Liver (tissue), 9 donors: ENCODE measurements around the gene ITGB4. TPM values are rescaled to one million over a fixed set of nuclear protein-coding genes. Genes with fewer than 3 reads are reported as not detected.
"Not testable (repeated sequence)": the region's sequence is repeated elsewhere in the genome, so short reads cannot be mapped to it uniquely, and the experiment has no call there.

Experiments used
- DNase-seq: peaks from one replicate; pipeline ENCODE4 v3.0.0-alpha.2; 2017; ENCODE audit warnings: low spot score
- H3K27ac ChIP-seq, 2 donors: one replicate each; pipeline ENCODE4 v1.7.0; 2013; ENCODE audit warnings: inconsistent platforms in 2 of 2, low read length in 2 of 2, control low read depth in 1 of 2, low read depth in 1 of 2, mild to moderate bottlenecking in 1 of 2
- H3K27me3 ChIP-seq, 4 donors: one replicate each; pipeline versions ENCODE4 v1.6.1 to v1.7.0; 2013; ENCODE audit warnings: low read length in 3 of 4, inconsistent platforms in 1 of 4, mild to moderate bottlenecking in 1 of 4, moderate library complexity in 1 of 4; ENCODE audit not compliant: control insufficient read depth in 4 of 4, insufficient read depth in 4 of 4
- H3K36me3 ChIP-seq, 4 donors: one replicate each; pipeline versions ENCODE4 v1.6.1 to v1.7.0; 2013; ENCODE audit warnings: low read length in 3 of 4, mild to moderate bottlenecking in 3 of 4, low read depth in 1 of 4, moderate library complexity in 1 of 4; ENCODE audit not compliant: control insufficient read depth in 4 of 4, insufficient read depth in 3 of 4
- H3K4me1 ChIP-seq, 4 donors: one replicate each; pipeline versions ENCODE4 v1.6.1 to v1.7.0; 2013; ENCODE audit warnings: low read length in 3 of 4, mild to moderate bottlenecking in 3 of 4, moderate library complexity in 1 of 4; ENCODE audit not compliant: control insufficient read depth in 4 of 4, insufficient read depth in 4 of 4
- H3K4me3 ChIP-seq, 3 donors: one replicate each; pipeline versions ENCODE4 v1.6.1 to v1.7.0; 2013; ENCODE audit warnings: low read length in 3 of 3, control low read depth in 1 of 3, low read depth in 1 of 3, mild to moderate bottlenecking in 1 of 3
- H3K9ac ChIP-seq, 2 donors: one replicate each; pipeline ENCODE4 v1.7.0; 2013; ENCODE audit warnings: low read length in 2 of 2, mild to moderate bottlenecking in 2 of 2, moderate library complexity in 2 of 2, control low read depth in 1 of 2, low read depth in 1 of 2
- H3K9me3 ChIP-seq, 4 donors: one replicate each; pipeline versions ENCODE4 v1.6.1 to v1.7.0; 2013; ENCODE audit warnings: low read length in 3 of 4; ENCODE audit not compliant: control insufficient read depth in 4 of 4
- CTCF ChIP-seq: fragments of 150-350 bp; IDR thresholded peaks from 2 replicates; pipeline ENCODE4 v1.5.1; 2017; ENCODE audit warnings: improper control_type of control experiment, low read depth, low read length; ENCODE audit not compliant: missing input control
- FOXA1 ChIP-seq: IDR thresholded peaks from 2 replicates; pipeline ENCODE4 v1.6.1; 2016; ENCODE audit warnings: antibody characterized with exemption
- FOXA2 ChIP-seq: IDR thresholded peaks from 2 replicates; pipeline ENCODE4 v1.6.1; 2016; ENCODE audit warnings: antibody characterized with exemption
- GABPA ChIP-seq, 2 donors: IDR thresholded peaks in 1 of 2; conservative IDR thresholded peaks in 1 of 2; 2 replicates each; pipeline ENCODE4 v1.6.1; 2016; ENCODE audit warnings: antibody characterized with exemption in 2 of 2, mild to moderate bottlenecking in 1 of 2, moderate library complexity in 1 of 2
- JUND ChIP-seq, 2 donors: IDR thresholded peaks; 2 replicates each; pipeline ENCODE4 v1.6.1; 2016; ENCODE audit warnings: antibody characterized with exemption in 2 of 2
- RAD21 ChIP-seq, 2 donors: IDR thresholded peaks; 2 replicates each; pipeline ENCODE4 v1.6.1; 2016; ENCODE audit warnings: antibody characterized with exemption in 2 of 2, mild to moderate bottlenecking in 2 of 2
- RXRA ChIP-seq, 2 donors: IDR thresholded peaks; 2 replicates each; pipeline ENCODE4 v1.6.1; 2017 to 2018; ENCODE audit warnings: antibody characterized with exemption in 2 of 2, mild to moderate bottlenecking in 1 of 2
- SP1 ChIP-seq: IDR thresholded peaks from 2 replicates; pipeline ENCODE4 v1.6.1; 2018; ENCODE audit warnings: antibody characterized with exemption, mild to moderate bottlenecking
- TAF1 ChIP-seq: conservative IDR thresholded peaks from 2 replicates; pipeline ENCODE4 v1.6.1; 2016; ENCODE audit warnings: antibody characterized with exemption, mild to moderate bottlenecking
- YY1 ChIP-seq: IDR thresholded peaks from 2 replicates; pipeline ENCODE4 v1.6.1; 2016; ENCODE audit warnings: antibody characterized with exemption, mild to moderate bottlenecking
- WGBS: extraction: QIAGEN DNeasy Blood & Tissue Kit; methylation state at CpG from one replicate; pipeline ENCODE4 v1.1.7; 2013; 5-methylcytosine and 5-hydroxymethylcytosine counted together
- polyA plus RNA-seq, 2 donors: library from polyadenylated mRNA; stranded (reverse) in 1 of 2; unstranded in 1 of 2; fragments of 200-250 nt in 1 of 2; fragments of >200 nt in 1 of 2; fragmentation: Nextera tagmentation in 1 of 2; extraction: Ambion mirVana in 1 of 2; gene quantifications; one replicate each; pipeline versions ENCODE4 v1.2.1 to v1.2.3, GENCODE V29; 2013 to 2015
- total RNA-seq, 2 donors: library from RNA; depleted of rRNA; stranded (reverse); fragments of >200 nt; gene quantifications; one replicate each; pipeline ENCODE4 v1.2.3, GENCODE V29; 2014
- donor health status: healthy.
- donor health status: healthy.
- donor health status: healthy.
- donor health status: healthy.
- donor health status: healthy.

The ITGB4 gene
- total and polyA plus RNA-seq, 4 donors: 0.42 to 1.4 (median 1.3) TPM

GRCh38 chr17:75777296-75777922 is 56.1 kb downstream of the ITGB4 start:
- no peaks in the 10 kb centered on the region for H3K27me3 ChIP-seq
- peak overlapping the region; percentile 82 to 98 (median 96) for H3K4me3 ChIP-seq
- no peak for DNase-seq
- TF ChIP-seq TAF1: no peak
- no peak for TF ChIP-seq SP1
- TF ChIP-seq RXRA (IDR thresholded peaks at IDR 0.05): no peak
- TF ChIP-seq RAD21 (IDR thresholded peaks at IDR 0.05): no peak
- no peak for TF ChIP-seq FOXA1
- TF ChIP-seq JUND (IDR thresholded peaks at IDR 0.05): no peak
- TF ChIP-seq FOXA2: no peak
- H3K4me1 ChIP-seq: peaks cover 3 to 39% (median 24%) of the 10 kb centered on the region in 4 donors
- H3K36me3 ChIP-seq: peaks cover 0 to 13% (median 8%) of the 10 kb centered on the region in 4 donors
- WGBS: 14% methylated on average over 2 of the region's 2 CpGs
- H3K9ac ChIP-seq: peak overlapping the region in 1 of 2 donors; percentile 72
- no peaks in the 10 kb centered on the region for H3K9me3 ChIP-seq
- H3K27ac ChIP-seq: peak overlapping the region; percentile 56 to 64

- H3K9me3 ChIP-seq, DNase-seq, H3K27me3 ChIP-seq: not testable (repeated sequence)
- Histone ChIP-seq H3K4me1 (peaks cover 3 to 36% (median 19%) of the 10 kb centered on the region in 4 donors), H3K9ac (peak overlapping the region; percentile 89 to 97), H3K36me3 (peaks cover 0 to 13% (median 8%) of the 10 kb centered on the region in 4 donors), H3K4me3 (peak overlapping the region; percentile 82 to 98 (median 96)), H3K27ac (peak overlapping the region; percentile 92 to 98)
- WGBS: 2% methylated on average over 19 of the region's 19 CpGs
These were observed 57.0 kb downstream of the ITGB4 start for GRCh38 chr17:75778066-75778860.

- under 1% methylated on average over 38 of the region's 38 CpGs for WGBS
- peak overlapping the region; percentile 82 to 98 (median 96) for H3K4me3 ChIP-seq
- no peaks in the 10 kb centered on the region for H3K9me3 ChIP-seq
- peaks cover 0 to 13% (median 8%) of the 10 kb centered on the region in 4 donors for H3K36me3 ChIP-seq
- peak overlapping the region; percentile 89 to 97 for H3K9ac ChIP-seq
- peak overlapping the region; percentile 92 to 98 for H3K27ac ChIP-seq
- peaks cover 3 to 36% (median 22%) of the 10 kb centered on the region in 4 donors for H3K4me1 ChIP-seq
- TF ChIP-seq YY1 (peak; percentile 20), RAD21 (IDR thresholded peaks at IDR 0.05) (peak in 1 of 2 donors; percentile 24), GABPA (IDR thresholded peaks at IDR 0.05 in 1 of 2, conservative IDR thresholded peaks at IDR 0.05 in 1 of 2) (no peak), CTCF (peak; percentile 59), RXRA (IDR thresholded peaks at IDR 0.05) (peak in 1 of 2 donors; percentile 13)
- H3K27me3 ChIP-seq: no peaks in the 10 kb centered on the region
- no peak for DNase-seq
These were observed 57.6 kb downstream of the ITGB4 start for GRCh38 chr17:75778861-75779249.
